HUES48 (cell line): ENCODE measurements around the gene MYO1B.

ENCODE experiments used
- H3K27ac ChIP-seq: one replicate; pipeline ENCODE4 v1.7.0; 2013; ENCODE audit warnings: low read depth, low read length, inconsistent platforms
- H3K27me3 ChIP-seq: 2 replicates; pipeline ENCODE4 v1.6.1; 2013; ENCODE audit warnings: mild to moderate bottlenecking, low read length; ENCODE audit not compliant: control insufficient read depth, insufficient read depth
- H3K36me3 ChIP-seq: 2 replicates; pipeline ENCODE4 v1.6.1; 2013; ENCODE audit warnings: low read length; ENCODE audit not compliant: control insufficient read depth, insufficient read depth
- H3K4me1 ChIP-seq: 2 replicates; pipeline ENCODE4 v1.6.1; 2013; ENCODE audit warnings: mild to moderate bottlenecking, low read length; ENCODE audit not compliant: control insufficient read depth, insufficient read depth
- H3K4me3 ChIP-seq: 2 replicates; pipeline ENCODE4 v1.5.1; 2013; ENCODE audit warnings: mild to moderate bottlenecking, low read depth, low read length
- H3K9ac ChIP-seq: 2 replicates; pipeline ENCODE4 v1.6.1; 2013; ENCODE audit warnings: mild to moderate bottlenecking, low read depth, low read length, moderate library complexity
- H3K9me3 ChIP-seq: 2 replicates; pipeline ENCODE4 v1.6.1; 2013; ENCODE audit warnings: low read length; ENCODE audit not compliant: control insufficient read depth, insufficient read depth

Gene MYO1B

DNA sequence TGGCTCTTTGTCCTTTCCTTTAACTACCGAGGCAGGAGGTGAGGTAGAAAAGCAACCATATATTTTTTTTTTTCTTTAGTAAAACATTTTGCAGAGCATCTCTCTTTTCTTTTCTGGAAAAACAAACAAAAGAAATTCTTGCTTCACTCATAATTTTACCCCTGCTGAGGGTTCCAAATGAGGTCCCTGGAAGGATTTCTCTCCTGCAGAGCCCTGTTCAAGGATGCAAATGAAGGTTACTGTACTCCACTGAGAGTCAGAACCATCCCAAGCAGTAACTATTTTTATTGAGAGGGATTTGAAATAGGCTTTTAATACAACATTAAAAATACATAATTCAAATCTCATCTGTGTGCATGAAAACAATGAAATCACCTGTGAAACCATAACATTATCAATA, 19.5 kb upstream of the MYO1B start:
- Histone ChIP-seq H3K4me3 (no peak overlapping the region), H3K9ac (no peak overlapping the region), H3K27me3 (no peaks in the 10 kb centered on the region), H3K4me1 (peaks cover 17% of the 10 kb centered on the region), H3K9me3 (no peaks in the 10 kb centered on the region), H3K36me3 (no peaks in the 10 kb centered on the region), H3K27ac (no peak overlapping the region)

DNA sequence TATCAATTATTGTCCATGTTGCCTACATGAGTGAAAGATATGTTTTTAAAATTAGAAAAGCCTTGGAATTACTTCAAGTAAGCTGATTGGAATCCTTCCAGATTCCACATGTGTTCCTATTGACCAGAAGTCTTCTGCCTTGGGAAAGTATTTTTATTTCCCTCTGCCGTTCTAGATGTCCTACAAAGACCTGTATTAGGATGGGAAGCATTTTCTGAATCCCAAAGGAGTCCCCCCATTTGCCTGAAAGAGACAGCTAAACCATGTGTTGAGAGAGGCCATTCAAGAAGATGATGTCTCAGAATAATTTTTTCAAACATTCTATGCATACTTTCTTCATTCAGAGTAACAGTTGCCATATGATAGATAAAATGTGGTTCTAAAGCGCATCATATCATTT, 19.0 kb upstream of the MYO1B start:
- H3K9me3 ChIP-seq = no peaks in the 10 kb centered on the region
- H3K9ac ChIP-seq = no peak overlapping the region
- no peak overlapping the region for H3K27ac ChIP-seq
- H3K4me1 ChIP-seq = peaks cover 17% of the 10 kb centered on the region
- no peak overlapping the region for H3K4me3 ChIP-seq
- no peaks in the 10 kb centered on the region for H3K36me3 ChIP-seq
- no peaks in the 10 kb centered on the region for H3K27me3 ChIP-seq

DNA sequence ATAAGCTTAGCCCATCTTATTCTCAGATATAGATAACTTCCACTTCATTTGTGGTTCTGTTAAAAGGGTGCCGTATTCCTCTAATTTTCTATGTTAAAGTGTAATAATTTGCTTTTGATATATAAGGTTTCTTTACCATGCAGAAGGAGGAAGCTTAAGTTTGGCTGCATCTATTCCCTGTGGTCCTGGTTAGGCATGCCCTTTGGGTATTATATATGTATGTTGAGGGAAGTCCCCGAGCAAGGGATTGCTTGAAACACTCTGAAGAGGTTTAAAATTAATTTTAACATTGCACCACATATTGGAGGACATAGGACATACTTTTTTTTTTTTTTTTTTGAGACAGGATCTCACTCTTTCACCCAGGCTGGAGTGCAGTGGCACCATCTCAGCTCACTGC, 16.9 kb upstream of the MYO1B start:
- Histone ChIP-seq H3K4me3 (no peak overlapping the region), H3K27me3 (no peaks in the 10 kb centered on the region), H3K4me1 (peaks cover 19% of the 10 kb centered on the region), H3K36me3 (no peaks in the 10 kb centered on the region), H3K9me3 (no peaks in the 10 kb centered on the region), H3K27ac (no peak overlapping the region), H3K9ac (no peak overlapping the region)

DNA sequence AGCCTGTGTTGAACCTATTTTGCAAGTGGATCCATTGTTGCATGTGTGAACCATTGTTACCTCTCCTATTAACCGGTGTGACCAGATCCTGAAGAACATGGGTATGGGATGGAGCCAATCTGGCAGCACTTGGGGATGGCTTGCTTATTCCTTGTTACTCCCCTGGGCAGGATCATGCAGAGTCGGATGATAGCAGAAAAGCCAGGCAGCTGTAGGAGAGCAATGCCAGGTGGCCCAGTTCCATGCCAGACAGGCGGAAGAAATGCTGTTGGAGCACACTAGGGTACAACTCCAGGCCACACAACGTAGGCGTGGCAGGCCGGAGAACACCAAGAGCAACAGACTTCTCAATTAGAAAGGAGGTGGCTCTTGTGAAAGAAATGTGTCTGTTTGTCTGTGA, 16.3 kb upstream of the MYO1B start:
- Histone ChIP-seq H3K9me3 (no peaks in the 10 kb centered on the region), H3K4me1 (peaks cover 19% of the 10 kb centered on the region), H3K9ac (no peak overlapping the region), H3K27ac (no peak overlapping the region), H3K4me3 (no peak overlapping the region), H3K36me3 (no peaks in the 10 kb centered on the region), H3K27me3 (no peaks in the 10 kb centered on the region)

DNA sequence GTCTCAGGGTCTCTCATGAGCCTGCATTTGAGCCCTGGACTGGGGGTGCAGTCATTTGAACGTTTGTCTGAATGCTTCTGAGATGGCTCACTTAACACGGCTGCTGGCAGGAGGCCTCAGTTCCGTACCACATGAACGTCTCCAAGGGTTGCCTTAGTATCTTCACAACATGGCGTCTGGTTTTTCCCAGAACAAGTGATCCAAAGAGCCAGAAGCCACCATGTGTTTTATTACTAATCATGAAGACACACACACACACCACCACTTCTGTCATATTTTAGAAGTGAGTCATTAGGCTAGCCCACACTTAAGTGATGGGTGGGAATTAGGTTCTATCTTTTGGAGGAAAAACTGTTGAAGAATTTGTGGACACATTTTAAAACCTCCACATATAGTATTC, 15.0 kb upstream of the MYO1B start:
- H3K27me3 ChIP-seq = no peaks in the 10 kb centered on the region
- no peak overlapping the region for H3K27ac ChIP-seq
- no peak overlapping the region for H3K9ac ChIP-seq
- no peaks in the 10 kb centered on the region for H3K9me3 ChIP-seq
- H3K4me3 ChIP-seq = no peak overlapping the region
- no peaks in the 10 kb centered on the region for H3K36me3 ChIP-seq
- peaks cover 15% of the 10 kb centered on the region for H3K4me1 ChIP-seq

GRCh38 chr2:191231995-191232394, 13.2 kb upstream of the MYO1B start:
- no peaks in the 10 kb centered on the region for H3K9me3 ChIP-seq
- H3K27ac ChIP-seq = no peak overlapping the region
- no peak overlapping the region for H3K4me3 ChIP-seq
- 0 out of 2 replicates have a peak, but pooled peaks cover 2% of the 10 kb centered on the region for H3K4me1 ChIP-seq
- H3K27me3 ChIP-seq = no peaks in the 10 kb centered on the region
- H3K9ac ChIP-seq = no peak overlapping the region
- no peaks in the 10 kb centered on the region for H3K36me3 ChIP-seq

DNA sequence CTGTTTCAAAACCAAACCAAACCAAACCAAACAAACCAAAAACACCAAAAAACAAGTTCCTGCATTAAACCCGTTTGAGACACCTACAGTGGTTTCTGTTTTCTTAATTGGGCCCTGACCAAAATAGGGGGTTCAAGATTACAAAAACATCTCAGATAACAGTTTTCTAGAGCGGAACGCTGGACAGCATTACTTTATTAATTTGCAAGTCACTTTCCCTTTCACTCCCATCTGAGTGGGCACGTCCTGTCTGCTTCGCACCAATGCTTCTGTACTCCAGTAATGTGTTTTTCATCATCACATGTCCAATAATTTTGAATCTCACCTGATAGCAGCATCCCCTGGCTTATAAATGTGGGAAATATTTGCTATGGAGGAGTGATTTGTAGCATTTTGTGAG, 11.7 kb upstream of the MYO1B start:
- Histone ChIP-seq H3K4me1 (0 out of 2 replicates have a peak, but pooled peaks cover 2% of the 10 kb centered on the region), H3K27ac (no peak overlapping the region), H3K36me3 (no peaks in the 10 kb centered on the region), H3K27me3 (no peaks in the 10 kb centered on the region), H3K9ac (no peak overlapping the region), H3K9me3 (no peaks in the 10 kb centered on the region), H3K4me3 (no peak overlapping the region)

GRCh38 chr2:191234376-191234775, 10.8 kb upstream of the MYO1B start:
- no peaks in the 10 kb centered on the region for H3K27me3 ChIP-seq
- no peaks in the 10 kb centered on the region for H3K36me3 ChIP-seq
- no peak overlapping the region for H3K9ac ChIP-seq
- H3K27ac ChIP-seq = no peak overlapping the region
- H3K4me1 ChIP-seq = 0 out of 2 replicates have a peak, but pooled peaks cover 2% of the 10 kb centered on the region
- H3K4me3 ChIP-seq = no peak overlapping the region
- no peaks in the 10 kb centered on the region for H3K9me3 ChIP-seq

DNA sequence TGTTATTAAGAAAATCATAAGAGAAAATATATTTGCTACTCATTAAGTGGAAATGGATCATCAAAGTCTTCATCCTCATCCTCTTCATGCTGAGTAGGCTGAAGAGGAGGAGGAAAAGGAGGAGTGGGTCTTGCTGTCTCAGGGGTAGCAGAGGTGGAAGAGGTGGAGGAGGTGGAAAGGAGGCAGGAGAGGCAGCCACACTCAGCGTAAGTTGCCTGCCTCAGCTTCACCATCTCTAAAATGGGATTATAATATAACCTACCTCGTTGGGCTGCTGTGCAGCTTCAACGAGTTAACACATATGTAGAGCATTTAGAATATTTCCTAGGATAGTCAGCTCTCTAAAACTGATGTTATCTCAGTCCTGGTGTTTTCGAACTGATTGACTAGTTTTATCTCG, 4.3 kb upstream of the MYO1B start:
- Histone ChIP-seq H3K36me3 (no peaks in the 10 kb centered on the region), H3K9me3 (no peaks in the 10 kb centered on the region), H3K9ac (no peak overlapping the region), H3K4me1 (0 out of 2 replicates have a peak, but pooled peaks cover 2% of the 10 kb centered on the region), H3K4me3 (no peak overlapping the region), H3K27me3 (peaks cover 12% of the 10 kb centered on the region), H3K27ac (no peak overlapping the region)

GRCh38 chr2:191241418-191241817, 3.8 kb upstream of the MYO1B start:
- Histone ChIP-seq H3K9me3 (no peaks in the 10 kb centered on the region), H3K27ac (no peak overlapping the region), H3K4me1 (0 out of 2 replicates have a peak, but pooled peaks cover 2% of the 10 kb centered on the region), H3K36me3 (no peaks in the 10 kb centered on the region), H3K27me3 (peaks cover 12% of the 10 kb centered on the region), H3K9ac (no peak overlapping the region), H3K4me3 (no peak overlapping the region)

DNA sequence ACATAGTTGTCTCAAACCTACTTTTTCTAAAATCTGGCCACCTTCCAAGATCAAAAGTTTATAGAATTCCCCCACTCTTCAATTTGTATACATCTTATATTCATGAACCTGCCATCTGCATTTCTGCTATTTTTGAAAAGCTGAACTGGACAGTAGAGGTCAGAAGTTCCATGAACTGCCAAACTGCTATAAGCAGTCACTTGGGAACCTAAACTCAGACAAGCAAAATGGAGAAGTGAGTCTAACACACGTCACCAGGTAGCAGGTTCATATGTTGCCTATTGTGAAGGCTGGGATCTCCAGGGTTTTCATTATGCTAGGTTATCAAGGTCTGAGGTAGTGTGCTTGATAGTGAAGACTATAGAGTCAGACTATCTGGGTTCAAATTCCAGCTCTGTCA, 2.0 kb upstream of the MYO1B start:
- no peaks in the 10 kb centered on the region for H3K9me3 ChIP-seq
- peaks cover 12% of the 10 kb centered on the region for H3K27me3 ChIP-seq
- no peak overlapping the region for H3K9ac ChIP-seq
- H3K4me3 ChIP-seq = no peak overlapping the region
- peaks cover 18% of the 10 kb centered on the region for H3K4me1 ChIP-seq
- no peak overlapping the region for H3K27ac ChIP-seq
- no peaks in the 10 kb centered on the region for H3K36me3 ChIP-seq

DNA sequence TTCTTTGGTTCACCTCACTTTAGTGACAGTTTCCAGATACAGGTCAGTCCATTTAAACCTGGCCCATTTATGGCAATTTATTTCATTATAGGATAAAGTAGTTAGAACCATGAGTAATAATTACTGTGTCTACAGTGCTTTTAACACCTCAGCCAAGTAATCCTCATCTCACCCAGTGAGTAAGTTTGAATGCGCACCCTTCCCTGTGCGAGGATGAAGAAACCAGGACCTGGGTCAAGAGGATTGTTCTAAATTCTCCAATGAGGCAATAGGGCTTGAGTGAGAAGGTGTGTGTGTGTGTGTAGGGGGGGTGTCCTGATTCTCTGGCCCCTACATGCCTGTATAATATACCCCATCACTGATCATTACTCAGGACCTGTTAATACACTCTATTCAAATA, 854 bp upstream of the MYO1B start:
- Histone ChIP-seq H3K4me1 (peaks cover 30% of the 10 kb centered on the region), H3K27me3 (peaks cover 12% of the 10 kb centered on the region), H3K4me3 (peak overlapping the region; percentile 94; the same call in 1 of the 2 replicates), H3K9ac (no peak overlapping the region), H3K27ac (no peak overlapping the region), H3K36me3 (no peaks in the 10 kb centered on the region), H3K9me3 (no peaks in the 10 kb centered on the region)
